Peyer's patch (tissue), 4 donors: ENCODE data around the gene FAAP100.
"Not testable (repeated sequence)": the region's sequence is repeated elsewhere in the genome, so short reads cannot be mapped to it uniquely, and the experiment has no call there.

ENCODE experiments used
- POLR2A ChIP-seq, 2 donors: fragments of 450-650 bp; IDR thresholded peaks; one replicate each; pipeline ENCODE4 v1.5.1; 2017; ENCODE audit warnings: antibody characterized with exemption in 2 of 2, mild to moderate bottlenecking in 2 of 2, moderate library complexity in 2 of 2
- TF ChIP-seq, protein P1 (sequence below), 6 experiments: fragments of 450-650 bp in 4 of 6; fragments of 200-600 bp in 2 of 6; sonication (generic) in 1 of 6; IDR thresholded peaks; one replicate each; pipeline ENCODE4 v1.5.1; 2017 to 2019; ENCODE audit warnings: antibody characterized with exemption in 6 of 6, mild to moderate bottlenecking in 3 of 6, moderate library complexity in 1 of 6

DNA sequence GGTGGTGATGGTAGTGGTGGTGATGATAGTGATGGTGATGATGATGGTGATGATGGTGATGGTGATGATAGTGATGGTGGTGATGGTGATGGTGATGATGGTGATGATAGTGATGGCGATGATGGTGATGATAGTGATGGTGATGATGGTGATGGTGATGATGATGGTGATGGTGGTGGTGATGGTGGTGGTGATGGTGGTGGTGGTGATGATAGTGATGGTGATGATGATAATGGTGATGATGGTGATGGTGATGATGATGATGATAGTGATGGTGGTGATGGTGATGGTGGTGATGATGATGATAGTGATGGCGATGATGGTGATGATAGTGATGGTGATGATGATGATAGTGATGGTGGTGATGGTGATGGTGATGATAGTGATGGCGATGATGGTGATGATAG, 20.2 kb downstream of the FAAP100 start:
- TF ChIP-seq, protein P1, sequence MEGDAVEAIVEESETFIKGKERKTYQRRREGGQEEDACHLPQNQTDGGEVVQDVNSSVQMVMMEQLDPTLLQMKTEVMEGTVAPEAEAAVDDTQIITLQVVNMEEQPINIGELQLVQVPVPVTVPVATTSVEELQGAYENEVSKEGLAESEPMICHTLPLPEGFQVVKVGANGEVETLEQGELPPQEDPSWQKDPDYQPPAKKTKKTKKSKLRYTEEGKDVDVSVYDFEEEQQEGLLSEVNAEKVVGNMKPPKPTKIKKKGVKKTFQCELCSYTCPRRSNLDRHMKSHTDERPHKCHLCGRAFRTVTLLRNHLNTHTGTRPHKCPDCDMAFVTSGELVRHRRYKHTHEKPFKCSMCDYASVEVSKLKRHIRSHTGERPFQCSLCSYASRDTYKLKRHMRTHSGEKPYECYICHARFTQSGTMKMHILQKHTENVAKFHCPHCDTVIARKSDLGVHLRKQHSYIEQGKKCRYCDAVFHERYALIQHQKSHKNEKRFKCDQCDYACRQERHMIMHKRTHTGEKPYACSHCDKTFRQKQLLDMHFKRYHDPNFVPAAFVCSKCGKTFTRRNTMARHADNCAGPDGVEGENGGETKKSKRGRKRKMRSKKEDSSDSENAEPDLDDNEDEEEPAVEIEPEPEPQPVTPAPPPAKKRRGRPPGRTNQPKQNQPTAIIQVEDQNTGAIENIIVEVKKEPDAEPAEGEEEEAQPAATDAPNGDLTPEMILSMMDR (IDR thresholded peaks at IDR 0.05): not testable (repeated sequence)
- not testable (repeated sequence) for TF ChIP-seq POLR2A (IDR thresholded peaks at IDR 0.05)
